Measurements from ENCODE around the gene PDX1.

DNA sequence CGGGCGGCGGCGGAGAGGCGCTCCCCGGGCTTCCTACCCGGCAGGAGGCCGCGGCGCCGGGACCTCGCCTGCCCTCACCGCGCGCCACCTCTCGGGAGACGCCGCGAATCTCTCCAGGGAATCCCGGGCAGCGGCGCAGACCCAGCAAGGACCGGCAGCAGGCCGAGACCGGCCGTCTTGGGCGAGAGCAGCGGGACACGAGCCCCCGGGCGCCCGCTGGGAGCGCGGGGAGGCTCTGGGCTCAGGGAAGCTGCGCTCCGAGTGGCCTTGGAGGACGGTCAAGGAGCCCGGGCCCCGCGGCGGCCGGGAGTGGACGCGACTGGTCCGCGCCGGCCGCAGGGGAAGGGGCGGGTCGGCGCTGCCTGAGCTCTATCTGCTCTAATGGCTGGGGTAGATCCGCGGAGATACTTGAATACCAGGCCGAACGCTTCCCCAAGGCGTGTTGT lies 34.6 kb downstream of the PDX1 start:
- TF ChIP-seq, protein P1, sequence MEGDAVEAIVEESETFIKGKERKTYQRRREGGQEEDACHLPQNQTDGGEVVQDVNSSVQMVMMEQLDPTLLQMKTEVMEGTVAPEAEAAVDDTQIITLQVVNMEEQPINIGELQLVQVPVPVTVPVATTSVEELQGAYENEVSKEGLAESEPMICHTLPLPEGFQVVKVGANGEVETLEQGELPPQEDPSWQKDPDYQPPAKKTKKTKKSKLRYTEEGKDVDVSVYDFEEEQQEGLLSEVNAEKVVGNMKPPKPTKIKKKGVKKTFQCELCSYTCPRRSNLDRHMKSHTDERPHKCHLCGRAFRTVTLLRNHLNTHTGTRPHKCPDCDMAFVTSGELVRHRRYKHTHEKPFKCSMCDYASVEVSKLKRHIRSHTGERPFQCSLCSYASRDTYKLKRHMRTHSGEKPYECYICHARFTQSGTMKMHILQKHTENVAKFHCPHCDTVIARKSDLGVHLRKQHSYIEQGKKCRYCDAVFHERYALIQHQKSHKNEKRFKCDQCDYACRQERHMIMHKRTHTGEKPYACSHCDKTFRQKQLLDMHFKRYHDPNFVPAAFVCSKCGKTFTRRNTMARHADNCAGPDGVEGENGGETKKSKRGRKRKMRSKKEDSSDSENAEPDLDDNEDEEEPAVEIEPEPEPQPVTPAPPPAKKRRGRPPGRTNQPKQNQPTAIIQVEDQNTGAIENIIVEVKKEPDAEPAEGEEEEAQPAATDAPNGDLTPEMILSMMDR (IDR thresholded peaks at IDR 0.05; ENCODE audit: low read depth, low read length, poor library complexity, severe bottlenecking) = no peak
- no peak for TF ChIP-seq EZH2phosphoT487 (IDR thresholded peaks at IDR 0.05; ENCODE audit: borderline replicate concordance, low read length)

Data from DOHH2 (cell line).